CD14-positive monocyte (primary cell): ENCODE data around the gene TTC7B. TPM values are rescaled to one million over a fixed set of nuclear protein-coding genes. Genes with fewer than 3 reads are reported as not detected.
A peak's percentile ranks its signal among the peaks of the same experiment; 100 is the strongest.

Experiments
- DNase-seq, 3 donors: peaks; one replicate each; pipeline ENCODE4 v3.0.0-alpha.2; 2011 to 2022
- H2AFZ ChIP-seq: 2 replicates; pipeline ENCODE4 v1.6.0; 2012; ENCODE audit warnings: mild to moderate bottlenecking, low read depth, low read length, inconsistent platforms; ENCODE audit not compliant: insufficient read depth, poor library complexity, severe bottlenecking
- H3K27ac ChIP-seq, 2 donors: 1 replicate in 1 of 2; 2 replicates in 1 of 2; pipeline ENCODE4 v1.5.1; 2012 to 2013; ENCODE audit warnings: low read length in 2 of 2, control low read depth in 1 of 2, inconsistent platforms in 1 of 2, low read depth in 1 of 2, mild to moderate bottlenecking in 1 of 2
- H3K27me3 ChIP-seq, 2 donors: one replicate each; pipeline versions ENCODE4 v1.6.0 to v1.6.1; 2011 to 2013; ENCODE audit warnings: low read length in 2 of 2; ENCODE audit not compliant: control insufficient read depth in 2 of 2, insufficient read depth in 2 of 2
- H3K36me3 ChIP-seq, 2 donors: replicated peaks in 1 of 2; 1 replicate in 1 of 2; 2 replicates in 1 of 2; pipeline versions ENCODE4 v1.5.1 to v1.6.1; 2012 to 2013; ENCODE audit warnings: low read length in 2 of 2, control low read depth in 1 of 2, inconsistent platforms in 1 of 2, mild to moderate bottlenecking in 1 of 2; ENCODE audit not compliant: insufficient read depth in 2 of 2, control insufficient read depth in 1 of 2
- H3K4me1 ChIP-seq, 2 donors: 1 replicate in 1 of 2; 2 replicates in 1 of 2; pipeline versions ENCODE4 v1.5.1 to v1.6.1; 2012 to 2013; ENCODE audit warnings: low read length in 2 of 2, control low read depth in 1 of 2, inconsistent platforms in 1 of 2, mild to moderate bottlenecking in 1 of 2, moderate library complexity in 1 of 2; ENCODE audit not compliant: insufficient read depth in 2 of 2, control insufficient read depth in 1 of 2
- H3K4me2 ChIP-seq: replicated peaks from 2 replicates; pipeline ENCODE3; 2012; ENCODE audit warnings: low read length, moderate library complexity, mild to moderate bottlenecking; ENCODE audit not compliant: poor library complexity, severe bottlenecking; ENCODE audit errors: extremely low read depth
- H3K4me3 ChIP-seq, 3 experiments: fragments of 200-600 bp in 1 of 3; sonication (generic) in 1 of 3; replicated peaks in 1 of 3; 1 replicate in 2 of 3; 2 replicates in 1 of 3; pipeline ENCODE4 v1.5.1; 2011 to 2013; ENCODE audit warnings: low read length in 3 of 3, mild to moderate bottlenecking in 3 of 3, control low read depth in 2 of 3, low read depth in 2 of 3, inconsistent platforms in 1 of 3, moderate library complexity in 1 of 3
- H3K79me2 ChIP-seq: 2 replicates; pipeline ENCODE4 v1.6.0; 2012; ENCODE audit warnings: mild to moderate bottlenecking, control low read depth, inconsistent platforms, low read length, moderate library complexity; ENCODE audit not compliant: insufficient read depth
- H3K9ac ChIP-seq: 2 replicates; pipeline ENCODE4 v1.6.0; 2017; ENCODE audit warnings: low read length, mild to moderate bottlenecking; ENCODE audit not compliant: insufficient read depth, poor library complexity, severe bottlenecking
- H3K9me3 ChIP-seq, 2 donors: replicated peaks in 1 of 2; 1 replicate in 1 of 2; 2 replicates in 1 of 2; pipeline versions ENCODE4 v1.5.1 to v1.6.1; 2012 to 2013; ENCODE audit warnings: low read length in 2 of 2, control low read depth in 1 of 2; ENCODE audit not compliant: control insufficient read depth in 1 of 2, insufficient read depth in 1 of 2
- H4K20me1 ChIP-seq: 2 replicates; pipeline ENCODE4 v1.6.0; 2012; ENCODE audit warnings: mild to moderate bottlenecking, low read length, control low read depth, moderate library complexity; ENCODE audit not compliant: insufficient read depth
- H3K27ac Mint-ChIP-seq, 7 donors: one replicate each; pipeline ENCODE4 v1.8.0; 2020; ENCODE audit warnings: mild to moderate bottlenecking in 7 of 7, mixed read lengths in 7 of 7, moderate library complexity in 6 of 7, inconsistent platforms in 2 of 7
- H3K27me3 Mint-ChIP-seq, 3 donors: one replicate each; pipeline ENCODE4 v1.8.0; 2021 to 2022; ENCODE audit warnings: low read depth in 3 of 3, mild to moderate bottlenecking in 3 of 3, mixed read lengths in 3 of 3, moderate library complexity in 3 of 3, inconsistent platforms in 1 of 3
- H3K36me3 Mint-ChIP-seq, 2 donors: one replicate each; pipeline ENCODE4 v1.8.0; 2020; ENCODE audit warnings: mixed read lengths in 2 of 2, inconsistent platforms in 1 of 2, mild to moderate bottlenecking in 1 of 2
- H3K4me1 Mint-ChIP-seq: one replicate; pipeline ENCODE4 v1.8.0; 2020; ENCODE audit warnings: mild to moderate bottlenecking, mixed read lengths
- H3K4me3 Mint-ChIP-seq, 2 donors: one replicate each; pipeline ENCODE4 v1.8.0; 2020; ENCODE audit warnings: mild to moderate bottlenecking in 2 of 2, mixed read lengths in 2 of 2, moderate library complexity in 1 of 2
- H3K9me3 Mint-ChIP-seq, 7 donors: one replicate each; pipeline ENCODE4 v1.8.0; 2020 to 2022; ENCODE audit warnings: mixed read lengths in 7 of 7, mild to moderate bottlenecking in 6 of 7, moderate library complexity in 6 of 7, inconsistent platforms in 2 of 7
- CTCF ChIP-seq: fragments of 200-600 bp; IDR thresholded peaks from one replicate; pipeline ENCODE4 v1.8.0; 2022; ENCODE audit warnings: antibody characterized with exemption, mild to moderate bottlenecking
- WGBS: methylation state at CpG from one replicate; pipeline ENCODE4 v1.1.5; 2013; ENCODE audit warnings: missing lambda C conversion rate; ENCODE audit not compliant: insufficient coverage; 5-methylcytosine and 5-hydroxymethylcytosine counted together
- intact Hi-C, 2 donors: fragments of 100-400 bp; cut with micrococcal nuclease; formaldehyde crosslinking; loops; one replicate each; pipeline versions ENCODE4 v1.15.0 to v1.15.1; 2023
- polyA plus RNA-seq, 3 donors: library from polyadenylated mRNA; depleted of rRNA in 1 of 3; unstranded in 2 of 3; stranded (reverse) in 1 of 3; fragments of 300-500 nt in 2 of 3; fragments of >200 nt in 1 of 3; fragmentation: Illumina TruSeq in 2 of 3; gene quantifications; 1 replicate in 2 of 3; 2 replicates in 1 of 3; pipeline ENCODE4 v1.2.3, GENCODE V29; 2012 to 2021

The TTC7B gene
- polyA plus RNA-seq, 3 donors, result 0.87 to 2.6 (median 1.2) TPM

- TF ChIP-seq CTCF, result no peak
- Histone ChIP-seq H3K27ac (no peak overlapping the region), H3K4me1 (no peaks in the 10 kb centered on the region), H3K4me3 (no peak overlapping the region), H3K9me3 (no peaks in the 10 kb centered on the region), H4K20me1 (no peaks in the 10 kb centered on the region), H2AFZ (no peak overlapping the region), H3K4me2 (no peak overlapping the region), H3K27me3 (no peaks in the 10 kb centered on the region), H3K79me2 (no peaks in the 10 kb centered on the region), H3K9ac (no peak overlapping the region), H3K36me3 (no peaks in the 10 kb centered on the region)
- H3K4me3 Mint-ChIP-seq, result no peak overlapping the region
- 96% methylated on average over 8 of the region's 11 CpGs for WGBS
- peaks cover 0 to 5% (median 2%) of the 10 kb centered on the region in 7 donors for H3K9me3 Mint-ChIP-seq
- no peaks in the 10 kb centered on the region for H3K36me3 Mint-ChIP-seq
- intact Hi-C loops, result no loop called here
- no peaks in the 10 kb centered on the region for H3K27me3 Mint-ChIP-seq
- DNase-seq, result no peak
- peak overlapping the region in 1 of 7 donors; percentile 32 for H3K27ac Mint-ChIP-seq
- H3K4me1 Mint-ChIP-seq, result no peaks in the 10 kb centered on the region
These were observed 249.0 kb downstream of the TTC7B start for GRCh38 chr14:90567191-90567590.

DNA sequence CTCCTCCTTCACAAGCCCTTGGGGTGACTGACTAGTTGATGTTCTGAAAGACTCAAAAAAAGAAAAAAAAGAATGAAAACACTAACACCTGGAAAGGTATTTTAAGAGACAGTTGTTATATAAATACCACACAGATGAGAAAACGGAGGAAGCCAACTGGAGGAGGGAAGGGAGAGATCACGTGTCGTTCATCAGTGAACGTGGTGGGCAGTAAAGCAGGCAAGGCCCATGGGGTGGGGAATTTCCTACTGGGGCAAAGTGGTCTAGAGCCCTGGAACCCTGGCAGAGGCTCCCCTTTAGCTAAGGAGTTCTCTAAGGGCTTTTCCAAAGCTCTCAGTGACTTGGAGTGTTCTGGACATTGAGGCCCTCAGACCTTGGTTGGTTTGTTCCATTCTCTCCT lies 249.7 kb downstream of the TTC7B start:
- H3K36me3 Mint-ChIP-seq, result no peaks in the 10 kb centered on the region
- TF ChIP-seq CTCF, result no peak
- H3K4me1 Mint-ChIP-seq, result no peaks in the 10 kb centered on the region
- Histone ChIP-seq H3K27me3 (no peaks in the 10 kb centered on the region), H3K4me1 (no peaks in the 10 kb centered on the region), H3K4me3 (no peak overlapping the region), H3K27ac (no peak overlapping the region), H2AFZ (no peak overlapping the region), H4K20me1 (no peaks in the 10 kb centered on the region), H3K9ac (no peak overlapping the region), H3K4me2 (no peak overlapping the region), H3K9me3 (no peaks in the 10 kb centered on the region), H3K36me3 (no peaks in the 10 kb centered on the region), H3K79me2 (no peaks in the 10 kb centered on the region)
- no peaks in the 10 kb centered on the region for H3K27me3 Mint-ChIP-seq
- H3K4me3 Mint-ChIP-seq, result no peak overlapping the region
- H3K9me3 Mint-ChIP-seq, result peaks cover 0 to 5% (median 2%) of the 10 kb centered on the region in 7 donors
- DNase-seq, result no peak
- WGBS, result 97% methylated on average over 4 of the region's 4 CpGs
- intact Hi-C loops, result no loop called here
- H3K27ac Mint-ChIP-seq, result no peak overlapping the region
